Endothelial cell of umbilical vein (primary cell): ENCODE data around the gene USP35.

Experiments
- MAX ChIP-seq: IDR thresholded peaks from 2 replicates; pipeline ENCODE4 v1.6.1; 2011; ENCODE audit not compliant: insufficient read depth, insufficient read length
- TF ChIP-seq, protein P1 (sequence below), 2 donors: IDR thresholded peaks; 1 replicate in 1 of 2; 2 replicates in 1 of 2; pipeline ENCODE4 v1.5.1; 2011; ENCODE audit warnings: low read length in 2 of 2, mild to moderate bottlenecking in 2 of 2, moderate library complexity in 2 of 2, control low read depth in 1 of 2, inconsistent platforms in 1 of 2, low read depth in 1 of 2; ENCODE audit not compliant: insufficient read depth in 1 of 2; ENCODE audit errors: extremely low read depth in 1 of 2

DNA sequence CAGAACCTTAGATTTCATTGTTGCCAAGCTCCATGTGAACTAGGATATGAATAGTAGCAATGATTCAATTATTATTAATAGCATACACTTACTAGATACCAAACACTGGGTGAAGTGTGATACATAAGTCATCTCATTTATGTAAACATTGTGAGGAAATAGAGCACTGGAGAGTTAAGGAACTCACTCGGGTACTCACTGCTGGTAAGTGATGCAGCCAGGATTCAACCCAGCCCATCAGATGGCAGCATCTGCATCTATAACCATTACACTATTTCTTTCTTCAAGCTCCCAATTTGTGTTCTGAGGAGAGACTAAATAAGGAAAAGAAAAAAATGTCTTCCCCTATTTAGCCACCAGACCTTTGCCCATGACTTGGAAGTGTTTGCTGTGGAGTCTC, 39.1 kb upstream of the USP35 start:
- TF ChIP-seq, protein P1, sequence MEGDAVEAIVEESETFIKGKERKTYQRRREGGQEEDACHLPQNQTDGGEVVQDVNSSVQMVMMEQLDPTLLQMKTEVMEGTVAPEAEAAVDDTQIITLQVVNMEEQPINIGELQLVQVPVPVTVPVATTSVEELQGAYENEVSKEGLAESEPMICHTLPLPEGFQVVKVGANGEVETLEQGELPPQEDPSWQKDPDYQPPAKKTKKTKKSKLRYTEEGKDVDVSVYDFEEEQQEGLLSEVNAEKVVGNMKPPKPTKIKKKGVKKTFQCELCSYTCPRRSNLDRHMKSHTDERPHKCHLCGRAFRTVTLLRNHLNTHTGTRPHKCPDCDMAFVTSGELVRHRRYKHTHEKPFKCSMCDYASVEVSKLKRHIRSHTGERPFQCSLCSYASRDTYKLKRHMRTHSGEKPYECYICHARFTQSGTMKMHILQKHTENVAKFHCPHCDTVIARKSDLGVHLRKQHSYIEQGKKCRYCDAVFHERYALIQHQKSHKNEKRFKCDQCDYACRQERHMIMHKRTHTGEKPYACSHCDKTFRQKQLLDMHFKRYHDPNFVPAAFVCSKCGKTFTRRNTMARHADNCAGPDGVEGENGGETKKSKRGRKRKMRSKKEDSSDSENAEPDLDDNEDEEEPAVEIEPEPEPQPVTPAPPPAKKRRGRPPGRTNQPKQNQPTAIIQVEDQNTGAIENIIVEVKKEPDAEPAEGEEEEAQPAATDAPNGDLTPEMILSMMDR (IDR thresholded peaks at IDR 0.05; ENCODE audit: extremely low read depth in 1 of 2, insufficient read depth in 1 of 2, low read depth in 1 of 2, low read length in 2 of 2): peak in 1 of 2 donors; percentile 24
- no peak for TF ChIP-seq MAX
